Neural cell (in vitro differentiated cells): ENCODE measurements around the gene GALNT1. TPM values are rescaled to one million over a fixed set of nuclear protein-coding genes. Genes with fewer than 3 reads are reported as not detected.

Source experiments
- H2AFZ ChIP-seq: fragments of 200-600, 300-800 bp; sonication (generic), shearing (Covaris generic); 2 replicates; pipeline ENCODE4 v1.6.0; 2014; ENCODE audit warnings: low read depth, mild to moderate bottlenecking, antibody characterized with exemption, low read length, moderate library complexity
- H3F3A ChIP-seq: fragments of 200-600 bp; shearing (Covaris generic); 2 replicates; pipeline ENCODE4 v1.6.1; 2016; ENCODE audit warnings: mild to moderate bottlenecking, moderate library complexity, mixed read lengths, antibody characterized with exemption, low read length; ENCODE audit not compliant: insufficient read depth, poor library complexity, severe bottlenecking
- H3K27ac ChIP-seq: fragments of 200-600, 300-800 bp; sonication (generic), shearing (Covaris generic); 2 replicates; pipeline ENCODE4 v1.5.1; 2014; ENCODE audit warnings: mild to moderate bottlenecking, low read length, moderate library complexity
- H3K27me3 ChIP-seq: fragments of 300-800, 200-600 bp; sonication (generic), shearing (Covaris generic); 2 replicates; pipeline ENCODE4 v1.6.0; 2014; ENCODE audit warnings: mild to moderate bottlenecking, low read depth, low read length, moderate library complexity; ENCODE audit not compliant: insufficient read depth
- H3K36me3 ChIP-seq: fragments of 300-800, 200-600 bp; sonication (generic), shearing (Covaris generic); 2 replicates; pipeline ENCODE4 v1.5.1; 2014; ENCODE audit warnings: mild to moderate bottlenecking, antibody characterized with exemption, low read length, moderate library complexity; ENCODE audit not compliant: insufficient read depth
- H3K4me2 ChIP-seq: fragments of 300-800, 200-600 bp; sonication (generic), shearing (Covaris generic); 2 replicates; pipeline ENCODE4 v1.6.0; 2014; ENCODE audit warnings: mild to moderate bottlenecking, low read length
- H3K4me3 ChIP-seq: fragments of 300-800, 200-600 bp; sonication (generic), shearing (Covaris generic); 2 replicates; pipeline ENCODE4 v1.5.1; 2014; ENCODE audit warnings: mild to moderate bottlenecking, low read length, moderate library complexity
- H3K79me2 ChIP-seq: fragments of 200-600 bp; shearing (Covaris generic); replicated peaks from 2 replicates; pipeline ENCODE4 v1.6.0; 2014; ENCODE audit warnings: mild to moderate bottlenecking, low read length, moderate library complexity; ENCODE audit not compliant: insufficient read depth
- H3K9ac ChIP-seq: fragments of 300-800, 200-600 bp; sonication (generic), shearing (Covaris generic); 2 replicates; pipeline ENCODE4 v1.6.1; 2016; ENCODE audit warnings: mild to moderate bottlenecking, low read length, mixed read lengths
- H3K9me2 ChIP-seq: fragments of 200-600 bp; shearing (Covaris generic); 2 replicates; pipeline ENCODE4 v1.6.1; 2016; ENCODE audit warnings: mild to moderate bottlenecking, low read length, mixed read lengths; ENCODE audit not compliant: insufficient read depth
- H3K9me3 ChIP-seq: fragments of 200-600, 300-800 bp; sonication (generic), shearing (Covaris generic); 2 replicates; pipeline ENCODE4 v1.6.1; 2016; ENCODE audit warnings: mild to moderate bottlenecking, mixed run types, low read length, moderate library complexity, mixed read lengths
- H4K20me1 ChIP-seq: fragments of 200-600 bp; shearing (Covaris generic); 2 replicates; pipeline ENCODE4 v1.6.1; 2016; ENCODE audit warnings: mild to moderate bottlenecking, mixed run types; ENCODE audit not compliant: insufficient read depth
- CTCF ChIP-seq: fragments of 450-650 bp; IDR thresholded peaks from 2 replicates; pipeline ENCODE4 v1.5.1; 2014; ENCODE audit warnings: antibody characterized with exemption, mild to moderate bottlenecking, moderate library complexity; ENCODE audit not compliant: poor library complexity, severe bottlenecking
- EP300 ChIP-seq: fragments of 450-650 bp; conservative IDR thresholded peaks from 2 replicates; pipeline ENCODE4 v1.6.1; 2014; ENCODE audit warnings: antibody characterized with exemption, mild to moderate bottlenecking, moderate library complexity; ENCODE audit not compliant: poor library complexity, severe bottlenecking
- EZH2 ChIP-seq: fragments of 200-600, 300-800 bp; shearing (Covaris generic), sonication (generic); IDR thresholded peaks from 2 replicates; pipeline ENCODE4 v1.6.1; 2014; ENCODE audit warnings: antibody characterized with exemption, low read length, borderline replicate concordance, mild to moderate bottlenecking; ENCODE audit not compliant: insufficient read depth, poor library complexity, severe bottlenecking
- MXI1 ChIP-seq: fragments of 450-650 bp; conservative IDR thresholded peaks from 2 replicates; pipeline ENCODE4 v1.6.1; 2014; ENCODE audit warnings: antibody characterized with exemption, mild to moderate bottlenecking; ENCODE audit not compliant: poor library complexity, severe bottlenecking
- POLR2AphosphoS5 ChIP-seq: IDR thresholded peaks from 2 replicates; pipeline ENCODE4 v1.6.1; 2012
- RAD21 ChIP-seq: fragments of 450-650 bp; conservative IDR thresholded peaks from 2 replicates; pipeline ENCODE4 v1.6.1; 2014; ENCODE audit warnings: antibody characterized with exemption, mild to moderate bottlenecking, moderate library complexity
- REST ChIP-seq: IDR thresholded peaks from 2 replicates; pipeline ENCODE4 v1.6.1; 2012; ENCODE audit warnings: borderline replicate concordance
- SMC3 ChIP-seq: fragments of 450-650 bp; conservative IDR thresholded peaks from 2 replicates; pipeline ENCODE4 v1.6.1; 2014; ENCODE audit warnings: antibody characterized with exemption, mild to moderate bottlenecking, moderate library complexity; ENCODE audit not compliant: poor library complexity
- TAF1 ChIP-seq: IDR thresholded peaks from 2 replicates; pipeline ENCODE4 v1.6.1; 2012; ENCODE audit warnings: low read depth
- polyA plus RNA-seq: library from polyadenylated mRNA; depleted of rRNA; stranded (reverse); fragments of >200 nt; gene quantifications from 2 replicates; pipeline ENCODE4 v1.2.3, GENCODE V29; 2014

Gene GALNT1
- polyA plus RNA-seq, 1 donor from 2014 or later, result 103 TPM

- no peak overlapping the region for H3K4me2 ChIP-seq
- TF ChIP-seq EP300 (no peak), EZH2 (no peak), POLR2AphosphoS5 (no peak), RAD21 (peak; percentile 24), SMC3 (peak; percentile 32), CTCF (peak; percentile 42)
- no peaks in the 10 kb centered on the region for H3F3A ChIP-seq
- H3K79me2 ChIP-seq, result peaks cover 2% of the 10 kb centered on the region
- H3K9me3 ChIP-seq, result no peaks in the 10 kb centered on the region
- no peak overlapping the region for H2AFZ ChIP-seq
- no peaks in the 10 kb centered on the region for H3K9me2 ChIP-seq
- H3K27ac ChIP-seq, result no peak overlapping the region
- H3K4me3 ChIP-seq, result no peak overlapping the region
- no peak overlapping the region for H3K9ac ChIP-seq
- no peaks in the 10 kb centered on the region for H4K20me1 ChIP-seq
- H3K36me3 ChIP-seq, result no peaks in the 10 kb centered on the region
- no peaks in the 10 kb centered on the region for H3K27me3 ChIP-seq
These were observed 80.1 kb downstream of the GALNT1 start for GRCh38 chr18:35661483-35662146.

- H3K36me3 ChIP-seq, result no peaks in the 10 kb centered on the region
- H3F3A ChIP-seq, result no peaks in the 10 kb centered on the region
- H4K20me1 ChIP-seq, result no peaks in the 10 kb centered on the region
- no peak overlapping the region for H3K4me3 ChIP-seq
- no peak overlapping the region for H2AFZ ChIP-seq
- H3K27ac ChIP-seq, result no peak overlapping the region
- no peaks in the 10 kb centered on the region for H3K27me3 ChIP-seq
- H3K79me2 ChIP-seq, result peaks cover under 1% of the 10 kb centered on the region
- no peak overlapping the region for H3K9ac ChIP-seq
- TF ChIP-seq POLR2AphosphoS5, result no peak
- TF ChIP-seq TAF1, result no peak
- TF ChIP-seq MXI1, result no peak
- no peaks in the 10 kb centered on the region for H3K9me2 ChIP-seq
- H3K9me3 ChIP-seq, result no peaks in the 10 kb centered on the region
- H3K4me2 ChIP-seq, result no peak overlapping the region
These were observed 80.9 kb downstream of the GALNT1 start for GRCh38 chr18:35662293-35663062.

GRCh38 chr18:35671966-35672603, 90.5 kb downstream of the GALNT1 start:
- no peak overlapping the region for H3K27ac ChIP-seq
- H3K4me3 ChIP-seq, result no peak overlapping the region
- TF ChIP-seq CTCF (no peak), POLR2AphosphoS5 (no peak), RAD21 (no peak), EZH2 (no peak), EP300 (no peak), TAF1 (no peak), REST (no peak), MXI1 (no peak), SMC3 (no peak)
- no peaks in the 10 kb centered on the region for H3F3A ChIP-seq
- no peaks in the 10 kb centered on the region for H3K27me3 ChIP-seq
- H3K9ac ChIP-seq, result no peak overlapping the region
- H3K9me2 ChIP-seq, result no peaks in the 10 kb centered on the region
- H3K36me3 ChIP-seq, result no peaks in the 10 kb centered on the region
- no peaks in the 10 kb centered on the region for H3K9me3 ChIP-seq
- no peak overlapping the region for H2AFZ ChIP-seq
- H4K20me1 ChIP-seq, result no peaks in the 10 kb centered on the region
- H3K79me2 ChIP-seq, result no peaks in the 10 kb centered on the region
- H3K4me2 ChIP-seq, result no peak overlapping the region
